Heart left ventricle (tissue), 13 donors: ENCODE data around the gene MRPL23.

ENCODE experiments used
- POLR2A ChIP-seq, 2 donors: fragments of 450-650 bp; IDR thresholded peaks; one replicate each; pipeline ENCODE4 v1.6.1; 2017; ENCODE audit warnings: antibody characterized with exemption in 2 of 2, mild to moderate bottlenecking in 2 of 2, moderate library complexity in 2 of 2
- TF ChIP-seq, protein P1 (sequence below), 12 donors: fragments of 200-600 bp; sonication (generic) in 4 of 12; IDR thresholded peaks; one replicate each; pipeline versions ENCODE4 v1.5.0 to v1.8.0; 2018 to 2022; ENCODE audit warnings: antibody characterized with exemption in 12 of 12, mild to moderate bottlenecking in 5 of 12
- donor health status: ischemic (EF 13 %, LVEDD 7.1; RV severe dilation, severe dysfunction).
- donor health status: DM: no; HTN: yes; CAD: no.
- donor health status: DM: no; HTN: no; CAD: no.
- donor health status: ischemic (EF 25% LVEDD 6.9; RV normal size, moderate dysfunction).
- donor health status: ischemic (EF 25% LVEDD 5.7; RV mildly dilated, moderate dysfunction).
- donor health status: ischemic (EF 35%, LVEDD 5.7; RV mildly dilated, moderate dysfunction).
- donor health status: nonischemic (EF 11% LVEDD 7.7; RV severe dilation, severe dysfunction).
- donor health status: DM: yes; HTN: yes; CAD: no.
- donor health status: PGD.
- donor health status: ischemic (EF 29% LVEDD 5.4; RV normal size, mild dysfunction).
- donor health status: nonischemic (EF 23%, LVEDD 6.1; RV moderate dilation, normal function).

DNA sequence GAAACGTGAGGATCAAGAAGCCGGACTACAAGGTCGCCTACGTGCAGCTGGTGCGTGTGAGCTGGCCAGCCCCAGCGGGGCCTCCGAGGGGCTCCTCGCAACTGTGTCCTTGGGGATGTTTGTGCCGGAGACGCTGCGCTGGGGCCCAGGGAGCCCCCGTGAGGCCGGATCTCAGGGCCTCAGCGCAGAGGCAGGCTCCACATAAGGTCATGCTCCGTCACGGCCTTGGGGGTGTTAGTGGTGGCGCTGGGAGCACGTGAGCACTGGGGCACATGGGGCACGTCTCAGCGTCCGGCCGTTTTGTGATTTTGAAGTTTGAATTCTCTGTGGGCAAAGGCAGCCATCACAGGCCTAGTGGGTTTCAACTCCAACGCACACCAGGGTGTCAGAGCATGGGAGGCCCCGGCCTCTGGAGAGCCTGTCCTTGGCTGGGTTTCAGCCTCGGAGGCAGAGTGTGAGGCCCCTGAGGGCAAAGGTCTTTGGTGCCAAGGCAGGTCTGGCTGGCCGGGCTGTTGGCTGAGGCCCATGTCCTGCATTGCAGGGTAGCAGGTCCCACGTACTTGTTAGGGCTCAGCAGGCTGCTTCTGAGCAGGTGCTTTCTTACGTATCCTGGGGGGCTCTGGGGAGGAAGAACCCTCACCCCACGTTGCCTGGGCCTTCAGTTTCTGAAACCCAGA is 5.8 kb downstream of the MRPL23 start:
- TF ChIP-seq, protein P1, sequence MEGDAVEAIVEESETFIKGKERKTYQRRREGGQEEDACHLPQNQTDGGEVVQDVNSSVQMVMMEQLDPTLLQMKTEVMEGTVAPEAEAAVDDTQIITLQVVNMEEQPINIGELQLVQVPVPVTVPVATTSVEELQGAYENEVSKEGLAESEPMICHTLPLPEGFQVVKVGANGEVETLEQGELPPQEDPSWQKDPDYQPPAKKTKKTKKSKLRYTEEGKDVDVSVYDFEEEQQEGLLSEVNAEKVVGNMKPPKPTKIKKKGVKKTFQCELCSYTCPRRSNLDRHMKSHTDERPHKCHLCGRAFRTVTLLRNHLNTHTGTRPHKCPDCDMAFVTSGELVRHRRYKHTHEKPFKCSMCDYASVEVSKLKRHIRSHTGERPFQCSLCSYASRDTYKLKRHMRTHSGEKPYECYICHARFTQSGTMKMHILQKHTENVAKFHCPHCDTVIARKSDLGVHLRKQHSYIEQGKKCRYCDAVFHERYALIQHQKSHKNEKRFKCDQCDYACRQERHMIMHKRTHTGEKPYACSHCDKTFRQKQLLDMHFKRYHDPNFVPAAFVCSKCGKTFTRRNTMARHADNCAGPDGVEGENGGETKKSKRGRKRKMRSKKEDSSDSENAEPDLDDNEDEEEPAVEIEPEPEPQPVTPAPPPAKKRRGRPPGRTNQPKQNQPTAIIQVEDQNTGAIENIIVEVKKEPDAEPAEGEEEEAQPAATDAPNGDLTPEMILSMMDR (IDR thresholded peaks at IDR 0.05) = no peak
- TF ChIP-seq POLR2A (IDR thresholded peaks at IDR 0.05) = no peak
